NCI-H226 (cell line): Measurements from ENCODE around the gene INPP4B.
"Not testable (repeated sequence)": the region's sequence is repeated elsewhere in the genome, so short reads cannot be mapped to it uniquely, and the experiment has no call there.

Experiments
- DNase-seq: peaks from one replicate; pipeline ENCODE4 v3.0.0-alpha.2; 2015

The INPP4B gene

GRCh38 chr4:142663828-142664227, 182.3 kb downstream of the INPP4B start:
- DNase-seq: peak; percentile 18

DNA sequence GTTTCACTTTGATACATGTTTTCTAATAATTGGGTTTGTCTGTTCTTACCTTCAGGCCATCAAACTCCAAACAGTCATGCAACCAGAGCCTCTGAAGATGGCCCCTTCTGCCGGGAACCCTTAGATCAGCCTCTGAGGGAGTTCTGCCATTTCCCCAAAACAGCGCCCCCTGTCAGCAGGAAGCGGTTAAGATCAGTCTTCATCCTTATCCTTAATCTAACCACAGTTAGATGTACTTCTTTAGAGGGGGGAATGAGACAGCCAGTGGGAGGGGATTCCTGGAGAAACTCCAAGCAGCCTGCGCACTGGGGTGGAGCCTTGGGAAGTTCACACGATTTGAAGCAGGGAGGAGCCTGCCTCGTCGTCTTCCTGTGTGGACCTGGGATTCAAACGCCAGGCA, 185.4 kb downstream of the INPP4B start:
- DNase-seq: no peak

- peak; percentile 29 for DNase-seq
These were observed 189.9 kb downstream of the INPP4B start for GRCh38 chr4:142656178-142656577.

DNA sequence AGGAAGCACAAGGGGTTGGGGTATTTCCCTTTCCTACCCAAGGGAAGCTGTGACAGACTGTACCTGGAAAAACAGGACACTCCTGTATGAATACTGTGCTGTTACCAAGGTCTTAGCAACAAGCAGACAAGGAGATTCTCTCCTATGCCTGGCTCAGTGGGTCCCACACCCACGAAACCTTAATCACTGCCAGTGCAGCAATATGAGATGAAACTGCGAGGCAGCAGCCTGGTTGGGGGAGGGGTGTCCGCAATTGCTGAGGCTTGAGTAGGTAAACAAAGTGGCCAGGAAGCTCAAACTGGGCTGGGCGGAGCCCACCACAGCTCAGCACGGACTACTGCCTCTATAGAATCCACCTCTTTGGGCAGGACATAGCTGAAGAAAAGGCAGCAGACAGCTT, 197.7 kb downstream of the INPP4B start:
- no peak for DNase-seq

GRCh38 chr4:142645475-142646108, 200.5 kb downstream of the INPP4B start:
- DNase-seq: no peak

GRCh38 chr4:142644628-142645027, 201.5 kb downstream of the INPP4B start:
- not testable (repeated sequence) for DNase-seq

DNA sequence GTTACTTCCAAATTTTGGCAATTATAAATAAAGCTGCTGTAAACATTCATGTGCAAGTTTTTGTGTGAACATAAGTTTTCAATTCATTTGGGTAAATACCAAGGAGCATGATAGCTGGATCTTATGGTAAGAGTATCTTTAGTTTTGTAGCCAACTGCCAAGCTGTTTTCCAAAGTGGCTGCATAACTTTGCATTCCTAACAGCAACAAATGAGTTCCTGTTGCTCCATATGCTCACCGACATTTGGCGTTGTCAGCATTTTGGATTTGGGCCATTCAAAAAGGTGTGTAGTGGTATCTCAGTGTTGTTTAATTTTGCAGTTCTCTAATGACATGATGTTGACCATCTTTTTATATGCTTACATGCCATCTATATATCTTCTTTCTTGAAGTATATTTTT, 208.5 kb downstream of the INPP4B start:
- DNase-seq: no peak

GRCh38 chr4:142631836-142632235, 214.3 kb downstream of the INPP4B start:
- no peak for DNase-seq

DNA sequence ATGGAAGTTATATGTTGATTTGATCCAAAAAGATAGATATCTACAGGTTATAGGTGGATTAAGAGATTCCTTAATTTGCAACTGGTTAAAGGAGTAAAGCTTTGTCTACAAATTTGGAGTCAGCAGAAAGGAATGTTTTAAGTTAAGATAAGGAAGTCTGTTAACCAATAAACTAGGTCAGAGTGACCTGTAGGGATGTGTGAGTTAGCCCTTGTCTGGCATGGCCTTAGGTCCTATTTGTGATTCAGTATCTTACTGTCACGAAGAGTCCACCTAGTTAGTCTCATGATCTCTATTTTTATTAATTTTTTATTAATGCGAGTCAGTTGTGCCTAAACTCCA, 230.8 kb downstream of the INPP4B start:
- DNase-seq: peak; percentile 79

DNA sequence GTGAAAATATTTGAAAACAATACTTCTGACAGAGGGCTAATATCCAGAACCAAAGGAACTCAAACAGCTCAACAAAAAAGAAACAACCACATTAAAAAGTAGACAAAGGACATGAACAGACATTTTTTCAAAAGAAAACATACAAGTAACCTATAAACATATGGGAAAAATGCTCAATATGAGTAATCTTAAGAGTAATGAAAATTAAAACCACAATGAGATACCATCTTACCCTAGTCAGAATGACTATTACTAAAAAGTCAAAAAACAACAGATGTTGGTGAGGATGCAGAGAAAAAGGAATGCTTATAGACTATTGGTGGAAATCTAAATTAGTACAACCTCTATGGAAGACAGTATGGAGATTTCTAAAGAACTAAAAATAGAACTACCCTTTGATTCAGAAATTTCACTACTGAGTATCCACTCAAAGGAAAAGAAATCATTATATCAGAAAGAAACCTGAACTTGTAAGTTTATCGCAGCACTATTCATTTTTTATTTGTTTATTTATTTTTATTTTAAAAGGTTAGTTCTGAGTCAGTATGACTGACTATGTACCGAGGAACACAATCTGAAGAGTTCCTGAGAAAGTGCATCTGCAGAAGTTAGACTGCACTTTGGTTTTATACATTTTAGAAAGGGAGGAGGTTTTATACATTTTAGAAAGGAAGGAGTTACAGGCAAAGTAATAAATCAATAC, 231.3 kb downstream of the INPP4B start:
- peak; percentile 2 for DNase-seq

DNA sequence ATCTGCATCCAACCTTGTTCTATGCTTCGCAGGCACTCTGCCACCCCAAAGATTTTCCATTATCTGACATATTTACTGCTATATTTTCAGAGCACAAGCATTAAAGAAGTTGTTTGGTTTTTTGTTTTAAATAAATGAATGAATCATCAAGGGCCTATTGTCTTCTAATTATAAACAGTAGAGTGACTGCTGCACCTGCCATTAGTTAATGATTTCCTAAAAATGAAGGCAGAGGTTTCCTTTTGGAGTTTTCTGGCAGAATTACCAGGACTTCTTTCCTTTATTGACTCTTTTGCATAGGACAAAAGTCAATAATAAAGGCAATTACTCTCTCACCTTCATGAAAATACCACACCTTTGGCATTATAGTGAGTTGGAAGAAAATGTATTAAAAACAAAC, 238.1 kb downstream of the INPP4B start:
- no peak for DNase-seq

DNA sequence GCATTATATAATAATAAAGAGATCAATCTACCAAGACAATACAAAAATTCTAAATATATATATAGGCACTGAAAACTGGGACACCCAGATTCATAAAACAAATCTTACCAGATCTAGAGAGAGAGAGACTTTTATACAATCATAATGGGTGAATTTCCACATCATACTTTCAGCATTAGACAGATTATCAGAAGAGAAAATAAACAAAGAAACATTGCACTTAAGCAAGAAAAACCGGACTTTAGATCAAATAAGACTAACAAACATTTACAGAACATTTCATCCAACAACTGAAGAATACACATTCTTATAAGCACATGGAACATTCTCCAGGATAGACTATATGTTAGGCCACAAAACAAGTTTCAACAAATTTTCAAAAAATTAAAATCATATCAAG, 245.1 kb downstream of the INPP4B start:
- DNase-seq: no peak

GRCh38 chr4:142598132-142598531, 248.0 kb downstream of the INPP4B start:
- no peak for DNase-seq

DNA sequence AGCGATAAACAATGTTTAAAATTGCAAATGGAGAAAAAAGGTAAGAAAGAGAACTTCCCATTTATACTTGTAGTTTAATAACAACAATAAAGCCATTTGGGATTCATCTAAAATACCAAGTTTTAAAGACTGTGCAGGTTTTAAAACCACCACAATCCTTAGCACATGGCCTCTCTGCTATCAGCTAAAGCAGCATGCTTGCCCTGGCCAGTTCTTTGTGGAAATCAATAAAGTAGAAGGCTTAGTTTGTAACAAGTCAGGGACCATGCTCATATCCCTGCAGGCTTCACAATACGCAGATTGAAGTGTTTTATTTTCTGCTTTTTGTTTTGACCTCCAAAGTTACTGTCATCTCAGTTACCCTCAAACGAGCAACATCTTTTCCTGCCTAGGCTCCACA, 249.5 kb downstream of the INPP4B start:
- DNase-seq: no peak

DNA sequence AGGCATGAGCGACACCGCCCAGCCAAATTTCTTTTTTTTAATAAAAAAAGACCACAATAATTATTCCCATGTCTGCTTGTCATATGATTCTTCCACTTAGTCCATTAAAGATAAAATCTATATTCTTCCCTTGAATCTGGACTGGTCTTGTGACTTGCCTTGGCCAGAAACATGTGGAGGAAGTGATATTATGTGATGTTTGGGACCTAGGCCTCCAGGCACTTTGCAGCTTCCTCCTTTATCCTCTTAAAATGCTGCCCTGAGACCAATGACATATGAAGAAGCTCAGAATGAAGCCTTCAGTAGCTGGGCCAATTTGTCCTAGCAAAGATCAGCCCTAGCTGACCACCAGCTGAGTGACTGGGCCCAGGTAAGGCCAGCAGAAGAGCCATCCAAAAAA, 250.0 kb downstream of the INPP4B start:
- no peak for DNase-seq

DNA sequence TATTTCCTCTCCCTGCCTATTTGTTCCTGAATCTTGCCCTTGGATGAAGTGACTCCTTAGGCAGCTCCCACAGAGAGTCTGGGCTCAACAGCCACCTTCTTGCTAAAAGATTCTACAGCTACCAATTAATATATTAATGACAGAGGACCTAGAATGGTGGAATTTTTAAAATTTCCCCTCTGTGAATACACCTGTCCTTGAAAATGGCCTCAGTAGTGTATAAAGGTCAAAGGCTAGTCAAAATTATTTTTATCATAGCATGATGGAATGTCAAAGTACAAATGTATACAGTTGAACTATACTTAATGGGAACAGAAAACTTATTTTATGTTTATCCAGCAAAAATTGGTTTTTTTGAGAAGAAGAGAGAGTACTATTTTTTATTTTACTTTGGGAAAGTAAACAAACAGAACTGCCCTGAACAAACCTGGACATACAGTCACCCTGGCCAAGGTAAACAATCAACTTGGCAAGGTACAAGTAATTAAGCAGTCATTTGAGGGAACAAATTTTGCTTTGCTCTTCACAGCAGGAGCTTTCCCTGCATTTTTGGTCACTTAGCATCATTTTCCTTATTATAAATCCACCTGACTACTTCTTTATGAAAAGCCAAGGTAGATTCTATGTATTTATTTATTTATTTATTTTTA, 250.8 kb downstream of the INPP4B start:
- no peak for DNase-seq

DNA sequence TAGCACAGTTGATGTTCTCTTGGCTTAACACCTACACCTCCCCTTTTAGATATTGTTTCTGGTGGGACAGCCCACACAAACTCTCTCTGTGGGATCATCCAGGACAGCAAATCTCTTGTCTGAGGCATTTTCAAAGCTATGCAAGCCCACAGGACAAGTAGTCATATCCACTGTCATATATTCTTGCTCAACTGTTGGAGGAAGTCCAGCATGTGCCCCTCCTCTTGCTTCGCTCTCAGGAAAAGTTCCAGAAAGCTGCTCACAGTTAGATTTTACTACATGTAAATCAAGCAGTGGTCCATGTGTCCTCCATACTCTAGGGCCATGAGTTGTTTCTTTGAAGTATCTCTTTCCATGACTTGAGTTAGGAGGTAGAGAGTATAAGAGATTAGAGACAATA, 260.7 kb downstream of the INPP4B start:
- no peak for DNase-seq

- DNase-seq: no peak
These were observed 262.4 kb downstream of the INPP4B start for GRCh38 chr4:142583708-142584107.

DNA sequence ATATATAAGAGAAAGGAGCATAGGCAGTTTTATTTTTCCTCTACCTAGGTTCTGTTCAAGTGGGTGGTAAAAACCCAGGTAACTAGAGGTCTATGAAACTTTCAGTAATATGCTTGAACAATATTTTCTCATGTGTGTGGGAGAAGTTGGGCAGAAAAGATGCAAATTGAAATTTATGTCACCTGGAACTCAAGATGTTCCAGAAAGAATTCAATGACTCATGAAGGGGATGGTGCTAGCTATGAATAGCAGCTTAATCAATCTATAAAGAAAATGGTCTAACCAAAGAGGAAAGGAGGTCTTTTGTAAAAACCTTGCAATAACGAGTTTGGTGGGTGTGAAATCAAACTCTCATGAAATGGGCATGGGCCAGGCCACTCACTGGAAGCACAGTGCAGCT, 263.8 kb downstream of the INPP4B start:
- no peak for DNase-seq

- DNase-seq: no peak
These were observed 264.2 kb downstream of the INPP4B start for GRCh38 chr4:142581881-142582280.

DNA sequence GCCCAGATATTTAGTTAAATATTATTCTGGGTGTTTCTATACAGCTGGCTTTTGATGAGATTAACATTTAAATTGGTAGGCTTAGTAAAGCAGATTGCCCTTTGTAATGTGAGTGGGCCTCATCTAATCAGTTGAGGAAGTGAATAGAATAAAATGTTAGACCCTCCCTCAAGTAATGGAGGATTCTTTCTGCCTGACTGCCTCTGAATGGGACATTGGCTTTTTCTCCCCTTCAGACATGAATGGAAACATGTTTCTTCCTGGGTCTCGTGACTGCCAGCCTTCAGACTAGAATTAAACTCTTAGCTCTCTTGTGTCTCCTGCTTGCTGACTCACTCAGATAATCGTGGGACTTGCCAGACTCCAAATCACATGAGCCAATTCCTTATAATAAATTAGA, 266.7 kb downstream of the INPP4B start:
- DNase-seq: no peak

DNA sequence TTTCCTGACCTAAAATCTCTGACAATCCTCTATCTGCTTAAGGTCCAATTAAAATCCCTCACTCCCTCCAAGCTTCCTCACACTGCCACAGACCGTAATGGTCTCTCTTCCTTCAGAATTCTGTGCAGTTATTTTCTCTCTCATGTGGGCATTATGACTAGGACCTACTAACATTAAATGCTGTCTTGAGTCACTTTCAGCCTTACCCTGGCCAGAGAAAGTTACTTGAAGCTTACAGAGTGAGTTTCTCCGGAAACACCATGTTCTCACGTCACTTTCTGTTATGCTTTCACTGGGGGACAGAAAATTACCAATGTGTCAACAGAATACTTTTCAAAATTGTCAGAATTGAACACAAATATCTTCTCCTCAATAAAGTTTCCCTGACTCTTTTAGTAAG, 271.8 kb downstream of the INPP4B start:
- DNase-seq: no peak

- DNase-seq: no peak
These were observed 274.0 kb downstream of the INPP4B start for GRCh38 chr4:142572071-142572470.

- DNase-seq: no peak
These were observed 278.3 kb downstream of the INPP4B start for GRCh38 chr4:142567620-142568451.
